Osteoblast (primary cell): ENCODE data around the gene MISP3. TPM values are rescaled to one million over a fixed set of nuclear protein-coding genes. Genes with fewer than 3 reads are reported as not detected.

Experiments used
- DNase-seq: peaks from one replicate; pipeline ENCODE4 v3.0.0; 2011; ENCODE audit warnings: low spot score, mixed read lengths; ENCODE audit not compliant: insufficient read length; ENCODE audit errors: missing footprints
- H2AFZ ChIP-seq: 2 replicates; pipeline ENCODE4 v1.6.0; 2011; ENCODE audit warnings: mild to moderate bottlenecking, low read length
- H3K27ac ChIP-seq: 2 replicates; pipeline ENCODE4 v1.5.1; 2011; ENCODE audit warnings: mild to moderate bottlenecking, low read depth, low read length, moderate library complexity
- H3K27me3 ChIP-seq: 2 replicates; pipeline ENCODE4 v1.6.0; 2012; ENCODE audit warnings: mild to moderate bottlenecking, control low read depth, inconsistent platforms, low read length, moderate library complexity; ENCODE audit not compliant: insufficient read depth
- H3K36me3 ChIP-seq: 2 replicates; pipeline ENCODE4 v1.5.1; 2011; ENCODE audit warnings: mild to moderate bottlenecking, low read length, control low read depth, moderate library complexity; ENCODE audit not compliant: insufficient read depth
- H3K4me1 ChIP-seq: 2 replicates; pipeline ENCODE4 v1.5.1; 2011; ENCODE audit warnings: mild to moderate bottlenecking, low read length, control low read depth, moderate library complexity; ENCODE audit not compliant: insufficient read depth
- H3K4me2 ChIP-seq: 2 replicates; pipeline ENCODE4 v1.6.0; 2011; ENCODE audit warnings: mild to moderate bottlenecking, low read length; ENCODE audit not compliant: insufficient read depth
- H3K4me3 ChIP-seq: fragments of 200-600 bp; sonication (generic); 3 replicates; pipeline ENCODE4 v1.5.1; 2012; ENCODE audit warnings: mild to moderate bottlenecking, low read length, inconsistent platforms; ENCODE audit not compliant: insufficient read depth
- H3K79me2 ChIP-seq: 2 replicates; pipeline ENCODE4 v1.6.0; 2012; ENCODE audit warnings: mild to moderate bottlenecking, low read length, control low read depth, inconsistent platforms; ENCODE audit not compliant: insufficient read depth
- H3K9me3 ChIP-seq: 2 replicates; pipeline ENCODE4 v1.5.1; 2011; ENCODE audit warnings: low read depth, low read length, control low read depth
- H4K20me1 ChIP-seq: 2 replicates; pipeline ENCODE4 v1.6.0; 2012; ENCODE audit warnings: mild to moderate bottlenecking, low read length, control low read depth; ENCODE audit not compliant: insufficient read depth
- CTCF ChIP-seq: IDR thresholded peaks from 2 replicates; pipeline ENCODE4 v1.5.1; 2011; ENCODE audit warnings: mild to moderate bottlenecking, low read depth, low read length, moderate library complexity; ENCODE audit errors: extremely low read depth
- total RNA-seq: library from RNA; depleted of rRNA; stranded (reverse); fragments of >200 nt; gene quantifications from 2 replicates; pipeline ENCODE4 v1.2.3, GENCODE V29; 2012

MISP3 gene
- total RNA-seq, 1 donor, result 1.1 TPM

- H3K27ac ChIP-seq, result no peak overlapping the region
- H3K4me3 ChIP-seq, result no peak overlapping the region
- H3K36me3 ChIP-seq, result peaks cover 18% of the 10 kb centered on the region
- peaks cover 22% of the 10 kb centered on the region for H3K4me1 ChIP-seq
- H2AFZ ChIP-seq, result no peak overlapping the region
- H3K79me2 ChIP-seq, result peaks cover 71% of the 10 kb centered on the region
- no peaks in the 10 kb centered on the region for H3K9me3 ChIP-seq
- TF ChIP-seq CTCF, result no peak
- peak; percentile 56 for DNase-seq
- no peaks in the 10 kb centered on the region for H3K27me3 ChIP-seq
- H4K20me1 ChIP-seq, result peaks cover 4% of the 10 kb centered on the region
- no peak overlapping the region for H3K4me2 ChIP-seq
Measured at GRCh38 chr19:14110650-14111049, 38.1 kb downstream of the MISP3 start.

GRCh38 chr19:14111486-14111885 lies 38.9 kb downstream of the MISP3 start:
- Histone ChIP-seq H3K79me2 (peaks cover 79% of the 10 kb centered on the region), H2AFZ (no peak overlapping the region), H3K9me3 (no peaks in the 10 kb centered on the region), H3K4me3 (no peak overlapping the region), H4K20me1 (peaks cover 11% of the 10 kb centered on the region), H3K4me1 (peaks cover 30% of the 10 kb centered on the region), H3K36me3 (peaks cover 13% of the 10 kb centered on the region), H3K4me2 (no peak overlapping the region), H3K27ac (no peak overlapping the region), H3K27me3 (no peaks in the 10 kb centered on the region)
- peak; percentile 6 for DNase-seq
- TF ChIP-seq CTCF, result no peak

GRCh38 chr19:14112051-14112808 lies 39.6 kb downstream of the MISP3 start:
- peak; percentile 96 for DNase-seq
- H3K27ac ChIP-seq, result peak overlapping the region; percentile 67

More at GRCh38 chr19:14112051-14112808, 39.6 kb downstream of the MISP3 start:
- Histone ChIP-seq H3K9me3 (no peaks in the 10 kb centered on the region), H3K79me2 (peaks cover 87% of the 10 kb centered on the region), H3K4me3 (peak overlapping the region; percentile 51), H3K4me2 (peak overlapping the region; percentile 75), H4K20me1 (peaks cover 13% of the 10 kb centered on the region), H2AFZ (peak overlapping the region; percentile 40), H3K36me3 (peaks cover 8% of the 10 kb centered on the region), H3K4me1 (peaks cover 32% of the 10 kb centered on the region), H3K27me3 (no peaks in the 10 kb centered on the region)
- no peak for TF ChIP-seq CTCF
